Cardiac septum (tissue), 1 donor: ENCODE data around the gene PPP6R3. TPM values are rescaled to one million over a fixed set of nuclear protein-coding genes. Genes with fewer than 3 reads are reported as not detected.
"Not testable (repeated sequence)": the region's sequence is repeated elsewhere in the genome, so short reads cannot be mapped to it uniquely, and the experiment has no call there.

ENCODE experiments used
- DNase-seq: peaks from one replicate; pipeline ENCODE4 v3.0.0-alpha.2; 2020; ENCODE audit warnings: low spot score
- intact Hi-C: fragments of 100-400 bp; cut with DNase I; formaldehyde crosslinking; loops from one replicate; pipeline ENCODE4 v1.14.0; 2022
- total RNA-seq: library from RNA; stranded (reverse); fragmentation: NEBNext Ultra II Directional; extraction: Animal tissue kit (Norgen Biotek cat#: 25700); gene quantifications from one replicate; pipeline ENCODE4 v1.2.1, GENCODE V29; 2021
- donor health status: DM: no; HTN: no; CAD: no.

Gene PPP6R3
- total RNA-seq, 1 donor from 2014 or later = 92.4 TPM

- intact Hi-C loops = loop anchor here (5.0 kb wide), 1 partner anchor 47 kb away; no protein-coding TSS in a partner anchor
- DNase-seq = not testable (repeated sequence)
Observed at GRCh38 chr11:68540504-68540903, 80.0 kb downstream of the PPP6R3 start.

GRCh38 chr11:68541116-68541515 is 80.6 kb downstream of the PPP6R3 start:
- DNase-seq = no peak
- intact Hi-C loops = loop anchor here (5.0 kb wide), 1 partner anchor 46 kb away; no protein-coding TSS in a partner anchor

GRCh38 chr11:68541991-68542390 is 81.4 kb downstream of the PPP6R3 start:
- DNase-seq = no peak
- intact Hi-C loops = loop anchor here (5.0 kb wide), 1 partner anchor 45 kb away; no protein-coding TSS in a partner anchor

- intact Hi-C loops = loop anchor here (5.0 kb wide), 1 partner anchor 45 kb away; no protein-coding TSS in a partner anchor
- no peak for DNase-seq
Observed at GRCh38 chr11:68542617-68543016, 82.1 kb downstream of the PPP6R3 start.

GRCh38 chr11:68543594-68543993 is 83.0 kb downstream of the PPP6R3 start:
- intact Hi-C loops = loop anchor here (5.0 kb wide), 1 partner anchor 44 kb away; no protein-coding TSS in a partner anchor
- DNase-seq = no peak

- no peak for DNase-seq
- intact Hi-C loops = no loop called here
Observed at GRCh38 chr11:68545347-68545746, 84.8 kb downstream of the PPP6R3 start.

GRCh38 chr11:68545796-68546195 is 85.2 kb downstream of the PPP6R3 start:
- no peak for DNase-seq
- intact Hi-C loops = no loop called here

- DNase-seq = no peak
- intact Hi-C loops = no loop called here
Observed at GRCh38 chr11:68546555-68546954, 86.0 kb downstream of the PPP6R3 start.

- no peak for DNase-seq
- intact Hi-C loops = no loop called here
Observed at GRCh38 chr11:68549789-68550484, 89.4 kb downstream of the PPP6R3 start.

- DNase-seq = no peak
- intact Hi-C loops = no loop called here
Observed at GRCh38 chr11:68550485-68550817, 89.9 kb downstream of the PPP6R3 start.

GRCh38 chr11:68551223-68551622 is 90.7 kb downstream of the PPP6R3 start:
- intact Hi-C loops = no loop called here
- DNase-seq = no peak

GRCh38 chr11:68551777-68552176 is 91.2 kb downstream of the PPP6R3 start:
- intact Hi-C loops = no loop called here
- no peak for DNase-seq

- DNase-seq = no peak
- intact Hi-C loops = no loop called here
Observed at GRCh38 chr11:68552542-68552941, 92.0 kb downstream of the PPP6R3 start.

GRCh38 chr11:68560216-68560615 is 99.7 kb downstream of the PPP6R3 start:
- DNase-seq = no peak
- intact Hi-C loops = no loop called here

GRCh38 chr11:68563454-68563853 is 102.9 kb downstream of the PPP6R3 start:
- intact Hi-C loops = no loop called here
- no peak for DNase-seq

GRCh38 chr11:68564261-68564660 is 103.7 kb downstream of the PPP6R3 start:
- no peak for DNase-seq
- intact Hi-C loops = no loop called here

- DNase-seq = no peak
- intact Hi-C loops = no loop called here
Observed at GRCh38 chr11:68565768-68566167, 105.2 kb downstream of the PPP6R3 start.

- intact Hi-C loops = no loop called here
- DNase-seq = no peak
Observed at GRCh38 chr11:68567553-68567952, 107.0 kb downstream of the PPP6R3 start.

GRCh38 chr11:68569357-68569756 is 108.8 kb downstream of the PPP6R3 start:
- no peak for DNase-seq
- intact Hi-C loops = no loop called here

GRCh38 chr11:68570691-68571090 is 110.1 kb downstream of the PPP6R3 start:
- no peak for DNase-seq
- intact Hi-C loops = no loop called here

- intact Hi-C loops = no loop called here
- no peak for DNase-seq
Observed at GRCh38 chr11:68574308-68574707, 113.8 kb downstream of the PPP6R3 start.
